Kidney epithelial cell (primary cell): ENCODE measurements around the gene TEX264. TPM values are rescaled to one million over a fixed set of nuclear protein-coding genes. Genes with fewer than 3 reads are reported as not detected.

Experiments
- DNase-seq: peaks from one replicate; pipeline ENCODE4 v3.0.0-alpha.2; 2010; ENCODE audit warnings: low read depth
- H3K27me3 ChIP-seq: 2 replicates; pipeline ENCODE4 v1.6.0; 2011; ENCODE audit warnings: low read length; ENCODE audit not compliant: control insufficient read depth, insufficient read depth
- H3K36me3 ChIP-seq: 2 replicates; pipeline ENCODE4 v1.5.1; 2011; ENCODE audit warnings: low read length; ENCODE audit not compliant: control insufficient read depth, insufficient read depth
- H3K4me3 ChIP-seq: 2 replicates; pipeline ENCODE4 v1.5.1; 2011; ENCODE audit warnings: low read depth, mild to moderate bottlenecking, control low read depth, low read length
- CTCF ChIP-seq: IDR thresholded peaks from 2 replicates; pipeline ENCODE4 v1.5.1; 2011; ENCODE audit warnings: mild to moderate bottlenecking, moderate library complexity, low read length, control low read depth, inconsistent platforms; ENCODE audit not compliant: insufficient read depth, poor library complexity, severe bottlenecking
- total RNA-seq: library from RNA; depleted of rRNA; stranded (reverse); fragments of >200 nt; gene quantifications from 2 replicates; pipeline ENCODE4 v1.2.3, GENCODE V29; 2015

TEX264 gene
- total RNA-seq, 1 donor from 2014 or later, result 75.7 TPM

DNA sequence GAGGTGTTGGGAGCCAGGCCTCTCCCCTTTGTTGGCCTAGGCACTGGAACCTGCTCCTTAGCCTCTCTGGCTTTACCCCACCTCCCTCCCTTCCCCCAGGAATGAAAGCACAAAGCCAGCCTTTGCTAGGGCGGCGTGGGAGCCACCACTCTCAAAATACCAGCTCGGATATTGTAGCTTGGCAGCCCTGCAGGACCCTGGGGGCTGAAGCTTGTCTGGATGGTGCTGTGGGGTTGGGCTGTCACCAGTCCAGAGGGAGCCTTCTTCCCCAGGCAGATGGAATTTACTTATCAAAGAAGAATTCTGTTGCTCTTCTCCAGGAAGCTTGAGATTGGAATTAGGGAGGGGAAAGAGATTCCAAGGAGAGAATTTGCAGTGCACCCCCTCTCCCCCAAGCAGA lies 20.9 kb downstream of the TEX264 start:
- H3K27me3 ChIP-seq, result no peaks in the 10 kb centered on the region
- no peak for TF ChIP-seq CTCF
- no peak for DNase-seq

DNA sequence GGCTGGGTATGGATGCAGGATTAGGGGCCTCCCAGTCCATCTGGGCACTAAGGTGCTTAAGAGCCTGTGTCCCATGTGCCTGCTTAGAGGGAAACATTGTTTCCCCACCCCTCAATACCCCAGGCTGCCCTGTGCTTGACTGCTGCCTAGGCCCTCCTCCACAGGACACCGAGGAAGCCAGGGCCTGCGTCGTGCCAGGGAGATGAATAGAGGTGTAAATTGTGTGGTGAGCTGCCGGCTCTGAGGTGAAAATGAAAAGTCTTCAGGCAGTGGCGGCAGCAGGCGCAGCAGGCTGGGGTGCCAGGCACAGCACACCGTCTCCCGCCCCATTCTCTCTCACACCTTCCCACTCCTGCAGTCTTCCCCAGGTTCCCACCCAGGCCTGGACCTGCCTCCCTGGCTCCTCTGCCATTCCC lies 21.9 kb downstream of the TEX264 start:
- Histone ChIP-seq H3K27me3 (no peaks in the 10 kb centered on the region), H3K4me3 (no peak overlapping the region), H3K36me3 (no peaks in the 10 kb centered on the region)
- no peak for TF ChIP-seq CTCF
- no peak for DNase-seq

More for the DNA sequence above, 20.9 kb downstream of the TEX264 start:
- Histone ChIP-seq H3K4me3 (no peak overlapping the region), H3K36me3 (no peaks in the 10 kb centered on the region)

DNA sequence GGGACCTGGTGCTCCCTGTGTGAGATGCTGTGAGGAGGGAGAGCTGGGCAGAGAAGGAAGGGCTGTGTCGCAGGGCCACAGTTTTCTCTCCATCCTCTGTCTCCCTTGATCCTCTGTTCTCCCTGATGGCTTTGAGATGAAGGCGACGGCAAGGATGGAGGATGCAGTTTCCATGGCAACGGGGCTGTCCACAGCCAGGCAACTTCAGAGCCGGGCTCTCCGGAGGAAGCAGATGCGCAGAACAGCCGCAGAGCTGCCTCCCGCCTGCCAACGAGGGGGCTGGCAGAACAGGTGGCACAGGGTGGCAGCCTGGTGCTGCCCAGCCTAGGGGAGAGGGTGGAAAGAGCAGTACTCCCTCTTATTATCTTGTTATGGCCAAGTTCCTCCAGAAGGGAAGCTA lies 25.9 kb downstream of the TEX264 start:
- no peaks in the 10 kb centered on the region for H3K27me3 ChIP-seq
- peaks cover 2% of the 10 kb centered on the region for H3K36me3 ChIP-seq
- H3K4me3 ChIP-seq, result no peak overlapping the region
- DNase-seq, result no peak
- TF ChIP-seq CTCF, result no peak

DNA sequence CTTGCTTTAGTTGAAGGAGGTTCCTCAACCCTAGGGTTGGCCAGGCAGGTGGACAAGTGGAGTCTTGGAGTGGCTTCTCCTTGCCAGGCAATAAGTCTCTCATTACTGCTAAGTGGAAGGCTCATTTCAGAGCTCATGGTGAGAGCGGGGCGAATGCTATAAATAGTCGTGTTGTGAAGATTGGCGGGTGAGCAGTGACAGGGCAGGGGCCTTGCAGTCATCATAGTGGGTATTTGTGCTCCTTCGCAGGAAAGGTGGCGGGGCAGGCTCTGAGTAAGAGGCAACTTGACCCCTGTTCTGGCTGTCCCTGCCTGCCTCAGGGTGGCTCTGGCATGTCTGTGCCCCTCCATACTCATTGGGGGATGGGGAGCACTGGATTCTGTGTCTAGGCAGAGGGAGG lies 27.2 kb downstream of the TEX264 start:
- no peak overlapping the region for H3K4me3 ChIP-seq
- no peak for TF ChIP-seq CTCF
- H3K27me3 ChIP-seq, result no peaks in the 10 kb centered on the region
- no peak for DNase-seq
- H3K36me3 ChIP-seq, result peaks cover 2% of the 10 kb centered on the region

DNA sequence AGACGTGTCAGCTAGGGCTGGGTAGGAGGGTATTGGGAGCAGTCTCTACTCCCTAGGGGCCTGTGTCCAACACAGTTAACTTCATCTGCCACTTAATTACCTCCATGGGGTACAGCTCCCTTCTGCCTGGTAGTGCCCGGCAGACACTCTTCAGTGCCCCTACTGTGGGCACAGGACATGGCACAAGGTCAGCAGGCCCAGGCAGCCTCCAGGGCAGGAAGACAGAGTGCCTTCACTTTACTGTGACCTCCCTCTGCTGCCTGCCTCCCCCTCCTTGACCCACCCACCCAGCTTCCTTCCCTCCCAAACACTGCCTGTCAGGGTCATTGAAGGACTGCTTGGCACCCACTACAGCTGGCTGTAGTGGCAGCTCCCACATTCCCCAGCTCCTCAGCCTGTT lies 29.4 kb downstream of the TEX264 start:
- Histone ChIP-seq H3K27me3 (no peaks in the 10 kb centered on the region), H3K4me3 (no peak overlapping the region), H3K36me3 (peaks cover 2% of the 10 kb centered on the region)
- DNase-seq, result no peak
- TF ChIP-seq CTCF, result no peak

- Histone ChIP-seq H3K27me3 (peaks cover 3% of the 10 kb centered on the region), H3K4me3 (no peak overlapping the region), H3K36me3 (peaks cover 3% of the 10 kb centered on the region)
- DNase-seq, result no peak
- no peak for TF ChIP-seq CTCF
Observed at GRCh38 chr3:51702156-51702555, 31.1 kb downstream of the TEX264 start.
